Erythroblast (primary cell): ENCODE data around the gene WDR90.

ENCODE experiments used
- DNase-seq, 2 experiments: peaks; one replicate each; lab custom pipeline; 2025; lab: John Stamatoyannopoulos, UW
- GATA1 ChIP-seq: IDR thresholded peaks from 2 replicates; pipeline ENCODE4 v1.6.1; 2011; ENCODE audit warnings: low read depth, mild to moderate bottlenecking, control low read depth, low read length, moderate library complexity
- POLR2A ChIP-seq: IDR thresholded peaks from 2 replicates; pipeline ENCODE4 v1.6.1; 2011; ENCODE audit warnings: mild to moderate bottlenecking, low read length

WDR90 gene

DNA sequence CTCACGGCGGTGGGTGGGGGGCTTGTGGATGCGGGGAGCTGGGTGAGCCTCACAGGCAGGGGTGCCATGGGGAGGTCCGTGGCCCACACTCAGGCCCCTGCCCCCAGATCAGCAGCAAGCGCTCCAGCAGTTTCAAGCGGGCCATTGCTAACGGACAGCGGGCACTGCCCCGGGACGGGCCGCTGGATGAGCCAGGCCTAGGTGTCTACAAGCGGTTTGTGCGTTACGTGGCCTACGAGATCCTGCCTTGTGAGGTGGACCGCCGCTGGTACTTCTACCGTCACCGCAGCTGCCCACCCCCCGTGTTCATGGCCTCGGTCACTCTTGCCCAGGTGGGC lies 27.4 kb downstream of the WDR90 start:
- TF ChIP-seq POLR2A: no peak
- TF ChIP-seq GATA1: no peak
- DNase-seq: no peak

DNA sequence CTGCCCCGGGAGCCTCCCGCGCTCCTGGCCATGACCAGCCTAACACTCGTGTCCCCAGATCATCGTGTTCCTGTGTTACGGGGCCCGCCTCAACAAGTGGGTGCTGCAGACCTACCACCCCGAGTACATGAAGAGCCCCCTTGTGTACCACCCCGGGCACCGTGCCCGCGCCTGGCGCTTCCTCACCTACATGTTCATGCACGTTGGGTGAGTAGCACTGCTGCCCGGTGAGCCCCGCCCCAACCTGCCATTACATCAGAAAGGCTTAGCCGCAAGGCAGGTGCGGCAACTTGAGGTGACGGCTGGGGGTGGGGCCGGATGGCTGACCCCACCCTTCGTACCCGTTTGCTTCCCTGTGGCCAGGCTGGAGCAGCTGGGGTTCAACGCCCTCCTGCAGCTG lies 27.7 kb downstream of the WDR90 start:
- DNase-seq: no peak

GRCh38 chr16:677316-678190 lies 28.4 kb downstream of the WDR90 start:
- no peak for TF ChIP-seq POLR2A
- TF ChIP-seq GATA1: no peak
- DNase-seq: no peak

More for the DNA sequence above, 27.7 kb downstream of the WDR90 start:
- TF ChIP-seq GATA1 (no peak), POLR2A (no peak)

GRCh38 chr16:678209-678857 lies 29.2 kb downstream of the WDR90 start:
- TF ChIP-seq GATA1: no peak
- no peak for TF ChIP-seq POLR2A
- DNase-seq: no peak

DNA sequence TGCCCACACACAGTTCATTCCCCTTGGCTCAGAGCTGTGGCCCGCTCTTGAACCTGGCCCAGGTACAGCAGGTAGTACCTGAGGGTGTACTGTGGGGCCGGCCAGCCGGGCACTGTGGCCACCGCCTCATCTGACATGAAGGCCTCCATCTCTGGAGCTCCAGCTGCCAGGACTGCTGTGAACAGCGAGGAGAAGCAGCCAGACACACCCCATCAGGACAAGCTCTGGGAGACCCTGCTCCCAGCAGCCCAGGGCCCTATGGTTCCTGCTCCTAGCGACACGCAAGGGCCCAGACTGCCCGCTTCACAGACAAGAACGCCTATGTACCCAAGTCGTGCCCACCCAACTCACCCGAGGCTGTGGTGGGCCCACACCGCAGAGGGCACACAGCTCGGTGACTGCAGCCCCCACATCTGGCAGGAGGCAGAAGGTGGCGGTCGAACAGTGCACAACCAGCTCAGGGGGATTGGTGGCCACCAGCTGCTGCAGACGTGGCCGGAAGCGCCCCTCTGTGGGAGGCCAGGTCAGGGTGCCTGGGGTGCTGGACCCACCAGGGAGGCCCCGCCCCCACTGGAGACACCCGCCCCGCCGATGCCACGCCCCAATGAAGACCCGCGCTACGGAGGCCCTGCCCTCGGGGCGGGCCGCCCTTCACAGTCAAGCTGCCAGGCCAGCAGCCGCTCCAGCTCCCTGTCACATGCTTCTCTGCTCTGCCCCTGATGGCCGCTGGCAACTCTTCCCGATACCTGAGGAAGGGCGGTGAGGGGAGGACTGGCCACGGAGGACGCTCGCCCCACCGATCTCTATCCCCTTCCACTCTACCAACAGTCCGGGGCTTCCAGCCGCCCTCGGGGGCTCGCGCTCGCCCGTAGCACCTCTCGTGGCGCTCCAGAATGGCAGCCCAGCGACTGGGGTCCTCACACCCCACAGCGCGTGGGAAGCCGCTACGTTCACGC lies 30.0 kb downstream of the WDR90 start:
- peak; percentile 84 to 85 for DNase-seq
- TF ChIP-seq POLR2A (no peak), GATA1 (no peak)

DNA sequence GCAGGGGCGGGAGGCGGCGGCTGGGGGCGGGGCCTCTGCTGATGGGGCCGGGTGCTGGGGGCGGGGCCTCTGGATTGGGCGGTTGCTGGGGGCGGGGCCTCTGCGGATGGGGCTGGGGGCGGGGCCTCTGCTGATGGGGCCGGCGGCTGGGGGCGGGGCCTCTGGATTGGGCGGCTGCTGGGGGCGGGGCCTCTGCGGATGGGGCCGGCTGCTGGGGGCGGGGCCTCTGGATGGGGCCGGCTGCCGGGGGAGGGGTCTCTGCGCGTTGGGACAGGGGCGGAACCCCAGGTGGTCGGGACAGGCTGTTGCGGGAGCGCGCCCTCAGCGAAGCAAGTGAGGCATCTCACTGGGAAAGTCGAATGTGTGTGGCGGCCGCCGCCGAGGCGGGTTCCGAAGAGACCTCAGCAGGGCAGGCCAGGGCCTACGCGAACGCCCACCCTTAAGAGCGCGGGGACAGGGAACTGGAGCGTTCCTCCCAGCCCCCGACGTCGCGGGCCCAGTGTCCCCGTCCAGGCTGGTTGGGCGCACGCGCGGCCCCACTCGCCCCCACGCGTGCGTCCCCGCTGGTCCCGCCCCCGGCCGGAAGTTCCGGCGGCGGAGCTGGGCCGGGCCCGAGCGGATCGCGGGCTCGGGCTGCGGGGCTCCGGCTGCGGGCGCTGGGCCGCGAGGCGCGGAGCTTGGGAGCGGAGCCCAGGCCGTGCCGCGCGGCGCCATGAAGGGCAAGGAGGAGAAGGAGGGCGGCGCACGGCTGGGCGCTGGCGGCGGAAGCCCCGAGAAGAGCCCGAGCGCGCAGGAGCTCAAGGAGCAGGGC lies 30.9 kb downstream of the WDR90 start, which contains the start of gene STUB1:
Gene STUB1 (plus strand): TSS at position 597 of the 811 bp plus-strand sequence. CDS start 116 bp downstream, at position 713.
- TF ChIP-seq GATA1 (no peak), POLR2A (peak; percentile 63)
- DNase-seq: peak; percentile 92 to 95

DNA sequence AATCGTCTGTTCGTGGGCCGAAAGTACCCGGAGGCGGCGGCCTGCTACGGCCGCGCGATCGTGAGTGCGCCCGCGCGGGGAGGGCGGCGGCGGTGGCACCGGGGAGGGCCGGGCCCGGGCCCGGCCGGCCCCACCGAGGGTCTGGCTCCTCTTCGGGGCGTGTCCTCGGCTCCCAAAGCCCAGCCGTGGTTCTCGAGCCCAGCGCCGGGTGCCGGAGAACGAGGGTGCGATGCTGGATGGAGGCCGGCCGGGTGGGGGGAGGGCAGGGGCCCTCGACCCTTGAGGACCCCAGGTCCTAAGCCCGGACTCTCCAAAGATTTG lies 31.4 kb downstream of the WDR90 start:
- no peak for DNase-seq
- TF ChIP-seq POLR2A (no peak), GATA1 (no peak)

- peak; percentile 65 to 68 for DNase-seq
Measured at GRCh38 chr16:680967-681745, 32.0 kb downstream of the WDR90 start.

DNA sequence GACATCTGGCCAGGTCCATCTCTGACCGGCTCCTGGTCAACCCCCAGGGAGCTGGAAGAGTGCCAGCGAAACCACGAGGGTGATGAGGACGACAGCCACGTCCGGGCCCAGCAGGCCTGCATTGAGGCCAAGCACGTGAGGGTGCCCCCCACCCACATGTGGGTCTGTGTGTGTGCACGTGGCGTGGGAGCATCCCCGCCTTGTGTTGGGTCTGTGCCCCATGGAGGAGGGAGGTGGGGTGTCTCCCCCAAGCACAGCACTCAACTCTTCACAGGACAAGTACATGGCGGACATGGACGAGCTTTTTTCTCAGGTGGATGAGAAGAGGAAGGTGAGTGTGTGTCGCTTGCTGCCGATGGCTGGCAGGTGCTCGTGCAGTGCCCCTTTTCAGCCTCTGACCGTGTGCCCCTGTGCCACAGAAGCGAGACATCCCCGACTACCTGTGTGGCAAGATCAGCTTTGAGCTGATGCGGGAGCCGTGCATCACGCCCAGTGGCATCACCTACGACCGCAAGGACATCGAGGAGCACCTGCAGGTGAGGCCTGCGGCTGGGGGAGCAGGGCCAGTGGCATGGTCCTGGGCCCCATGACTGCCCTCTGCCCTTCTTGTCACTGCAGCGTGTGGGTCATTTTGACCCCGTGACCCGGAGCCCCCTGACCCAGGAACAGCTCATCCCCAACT lies 32.7 kb downstream of the WDR90 start:
- DNase-seq: peak in 1 of 2 experiments; percentile 29

More at GRCh38 chr16:680967-681745, 32.0 kb downstream of the WDR90 start:
- TF ChIP-seq GATA1 (no peak), POLR2A (no peak)

DNA sequence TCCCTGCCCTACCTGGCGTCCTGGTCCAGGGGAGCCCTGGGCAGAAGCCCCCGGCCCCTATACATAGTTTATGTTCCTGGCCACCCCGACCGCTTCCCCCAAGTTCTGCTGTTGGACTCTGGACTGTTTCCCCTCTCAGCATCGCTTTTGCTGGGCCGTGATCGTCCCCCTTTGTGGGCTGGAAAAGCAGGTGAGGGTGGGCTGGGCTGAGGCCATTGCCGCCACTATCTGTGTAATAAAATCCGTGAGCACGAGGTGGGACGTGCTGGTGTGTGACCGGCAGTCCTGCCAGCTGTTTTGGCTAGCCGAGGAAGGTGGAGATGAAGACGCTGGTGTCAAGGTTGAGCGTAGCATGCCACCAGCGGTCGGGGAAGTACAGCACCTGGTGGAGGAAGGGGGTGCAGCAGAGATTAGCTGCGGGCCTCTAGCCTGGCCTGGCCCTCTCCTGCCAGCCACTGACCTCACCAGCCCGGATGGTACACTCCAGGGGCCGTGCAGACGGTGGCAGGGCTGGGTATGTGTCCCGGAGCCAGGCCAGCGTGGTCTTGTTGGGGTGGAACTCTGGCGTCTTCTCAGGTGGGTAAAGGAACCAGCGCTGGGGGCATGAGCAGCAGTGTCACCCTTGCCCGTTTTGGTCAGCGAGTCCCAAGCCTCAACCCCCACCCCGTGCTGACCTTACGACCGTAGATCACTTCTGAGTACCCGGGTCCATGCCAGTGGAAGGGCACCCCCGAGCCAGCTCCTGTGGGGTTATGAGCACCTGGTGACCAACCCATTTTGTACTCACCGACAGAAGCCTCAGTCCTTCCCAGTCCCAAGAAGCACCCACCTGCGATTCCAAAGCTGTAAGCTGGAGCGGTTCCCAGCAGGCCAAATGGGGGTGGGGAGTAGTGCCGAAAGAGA lies 33.6 kb downstream of the WDR90 start:
- no peak for DNase-seq
- TF ChIP-seq POLR2A (no peak), GATA1 (no peak)

More for the DNA sequence above, 32.7 kb downstream of the WDR90 start:
- TF ChIP-seq POLR2A (no peak), GATA1 (no peak)

- DNase-seq: peak in 1 of 2 experiments; percentile 62
- TF ChIP-seq POLR2A: no peak
- no peak for TF ChIP-seq GATA1
Measured at GRCh38 chr16:683396-684070, 34.4 kb downstream of the WDR90 start.
